Posterior cingulate gyrus (tissue), 11 donors: ENCODE data around the gene PHLDB2.

Experiments
- DNase-seq, 10 donors: peaks; one replicate each; pipeline versions ENCODE4 v3.0.0 to v3.0.0-alpha.2; 2020 to 2021; ENCODE audit warnings: mixed read lengths in 3 of 10
- intact Hi-C: fragments of 100-400 bp; cut with DNase I; formaldehyde crosslinking; loops from one replicate; pipeline ENCODE4 v1.15.1; 2023

PHLDB2 gene

DNA sequence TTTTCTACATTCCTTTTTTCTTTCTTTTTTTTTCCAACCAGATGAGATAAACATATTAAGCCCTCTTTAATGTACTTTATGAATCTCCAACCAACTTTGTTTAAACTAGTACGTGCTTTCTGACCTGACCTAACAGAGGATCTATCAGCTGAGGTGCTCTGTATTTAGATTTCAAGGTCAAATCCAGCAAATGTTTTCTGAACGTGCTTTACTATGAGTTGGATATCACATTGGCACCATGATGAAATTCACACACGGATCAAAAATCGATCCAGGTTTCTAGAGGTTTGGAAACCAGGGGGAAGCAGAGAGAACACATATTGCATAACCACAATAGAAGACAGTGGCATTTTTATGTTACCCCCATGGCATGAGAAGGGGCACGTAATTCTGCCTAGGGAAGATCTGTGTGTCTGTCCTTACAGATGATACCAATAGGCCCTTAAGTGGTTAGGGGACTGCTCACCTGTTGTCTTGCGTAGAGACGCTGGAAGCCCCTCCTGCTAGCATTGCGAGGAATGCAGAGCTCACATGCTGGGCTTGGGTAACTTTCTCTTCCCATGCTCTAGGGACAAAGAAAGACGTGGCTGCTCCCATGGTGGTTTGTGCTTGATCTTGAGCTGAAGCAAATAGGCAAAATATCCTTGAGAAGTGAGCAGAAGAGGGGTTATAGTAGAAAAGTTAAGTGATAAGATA lies 60.5 kb downstream of the PHLDB2 start:
- intact Hi-C loops = no loop called here
- no peak for DNase-seq

DNA sequence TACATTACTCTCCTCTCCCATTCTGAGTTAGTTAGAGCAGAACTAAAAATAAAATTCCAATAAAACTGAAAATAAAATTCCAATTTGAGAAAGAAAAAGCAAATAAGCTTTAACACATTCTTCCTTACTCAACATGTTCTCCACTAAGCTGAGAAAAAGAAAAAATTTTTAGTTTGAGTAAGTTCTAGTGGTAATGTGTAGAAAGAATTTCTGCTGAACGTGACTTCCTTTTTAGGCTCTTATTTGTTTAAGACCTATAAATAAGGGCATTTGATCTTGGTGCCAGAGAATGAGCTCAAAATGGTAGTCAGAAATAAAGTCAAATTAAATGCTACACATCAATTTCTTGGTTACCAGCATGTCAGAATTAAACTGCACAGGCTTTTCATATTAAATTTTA lies 62.1 kb downstream of the PHLDB2 start:
- intact Hi-C loops = no loop called here
- no peak for DNase-seq

DNA sequence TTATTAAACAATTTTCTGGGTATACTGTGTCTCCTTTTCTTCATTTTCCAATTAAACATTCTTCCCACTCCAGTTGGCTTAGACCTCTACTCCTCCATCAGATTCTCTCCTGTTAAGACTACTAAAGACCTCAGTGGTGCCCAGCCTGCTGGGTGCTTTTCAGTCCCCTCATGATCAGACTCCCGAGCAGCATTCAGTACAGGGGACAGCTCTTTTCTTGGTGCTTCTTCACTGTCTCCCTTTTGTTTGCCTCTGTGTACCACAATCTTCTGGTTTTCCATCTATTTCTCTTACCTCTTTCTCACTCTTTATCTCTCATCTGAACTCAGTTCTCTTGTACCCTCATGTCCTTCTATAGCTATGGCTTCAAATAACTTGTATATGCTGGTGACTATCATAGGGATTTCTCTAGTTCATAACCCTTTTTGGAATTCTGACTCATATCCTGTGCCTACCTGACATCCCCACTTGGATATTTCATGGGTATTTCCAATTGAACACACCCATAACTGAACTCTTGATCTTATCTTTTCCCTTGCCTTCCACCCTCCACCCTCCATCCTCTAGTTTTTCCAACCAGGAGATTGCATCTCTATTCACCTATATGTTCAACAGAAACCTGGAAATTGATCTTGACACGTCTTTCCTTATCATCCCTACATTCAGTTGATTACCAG lies 64.2 kb downstream of the PHLDB2 start:
- intact Hi-C loops = no loop called here
- DNase-seq = no peak

DNA sequence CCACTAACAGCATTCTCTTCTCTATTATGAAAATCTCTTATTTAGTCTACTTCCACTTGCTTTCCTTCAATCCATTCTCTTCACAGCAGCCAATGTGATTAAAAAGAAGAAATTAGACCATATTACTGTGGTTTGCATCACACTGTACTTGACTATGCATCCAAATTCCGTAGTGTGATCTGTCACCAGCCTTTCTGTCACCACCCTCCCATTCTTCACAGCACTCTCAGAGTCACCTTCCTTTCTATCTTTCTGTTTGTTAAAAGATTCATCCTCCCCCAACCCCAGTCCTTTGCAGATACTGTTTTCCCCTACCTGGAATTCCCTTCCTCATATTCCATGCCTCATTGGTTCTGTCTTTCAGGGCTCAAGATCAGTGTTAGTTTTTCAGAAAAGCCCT lies 64.7 kb downstream of the PHLDB2 start:
- DNase-seq = no peak
- intact Hi-C loops = no loop called here

DNA sequence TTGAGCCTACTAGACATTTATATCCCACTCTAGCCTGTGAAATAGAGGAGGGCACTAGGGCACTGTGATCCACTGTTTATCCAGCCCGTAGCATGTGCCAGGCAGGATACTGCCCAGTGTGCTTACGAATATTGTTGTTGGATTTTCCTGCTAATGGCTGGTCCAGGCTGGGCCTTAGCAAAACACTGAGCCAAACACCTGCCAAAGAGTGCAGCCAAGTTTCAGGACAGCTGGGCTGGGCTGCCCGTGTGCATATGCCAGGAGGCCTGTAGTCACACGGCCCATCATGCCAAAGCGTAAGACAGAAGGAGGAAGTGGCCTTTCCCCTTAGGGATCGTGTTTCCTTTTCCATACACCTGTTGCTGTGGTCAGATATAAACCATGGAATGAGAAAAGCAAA lies 65.2 kb downstream of the PHLDB2 start:
- intact Hi-C loops = no loop called here
- peak in 1 of 10 donors; percentile 47 for DNase-seq

GRCh38 chr3:111926266-111926676 lies 67.2 kb downstream of the PHLDB2 start:
- DNase-seq = no peak
- intact Hi-C loops = no loop called here

- intact Hi-C loops = no loop called here
- no peak for DNase-seq
Observed at GRCh38 chr3:111928613-111929012, 69.5 kb downstream of the PHLDB2 start.

DNA sequence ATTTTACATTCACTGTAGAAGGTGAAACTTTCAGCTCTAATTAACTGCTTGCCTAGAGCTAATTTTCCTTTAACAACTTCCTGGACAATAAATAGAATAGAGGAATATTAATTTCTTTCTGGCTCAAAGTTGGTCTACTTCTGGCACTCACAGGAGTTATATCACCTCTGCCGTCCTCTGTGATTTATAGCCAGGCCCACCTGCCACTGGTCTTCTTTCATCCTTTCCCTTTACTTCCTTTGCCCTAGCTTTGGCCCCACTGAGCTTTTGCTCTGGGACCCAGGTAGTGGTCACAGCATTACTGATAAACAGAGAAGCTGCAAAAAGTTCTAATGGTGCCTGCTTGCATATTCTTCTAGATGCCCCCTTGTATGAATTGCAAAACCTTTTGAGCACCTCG lies 70.4 kb downstream of the PHLDB2 start:
- intact Hi-C loops = no loop called here
- no peak for DNase-seq

GRCh38 chr3:111932946-111933345 lies 73.9 kb downstream of the PHLDB2 start:
- intact Hi-C loops = no loop called here
- DNase-seq = no peak

GRCh38 chr3:111936191-111936841 lies 77.3 kb downstream of the PHLDB2 start:
- intact Hi-C loops = no loop called here
- DNase-seq = no peak

DNA sequence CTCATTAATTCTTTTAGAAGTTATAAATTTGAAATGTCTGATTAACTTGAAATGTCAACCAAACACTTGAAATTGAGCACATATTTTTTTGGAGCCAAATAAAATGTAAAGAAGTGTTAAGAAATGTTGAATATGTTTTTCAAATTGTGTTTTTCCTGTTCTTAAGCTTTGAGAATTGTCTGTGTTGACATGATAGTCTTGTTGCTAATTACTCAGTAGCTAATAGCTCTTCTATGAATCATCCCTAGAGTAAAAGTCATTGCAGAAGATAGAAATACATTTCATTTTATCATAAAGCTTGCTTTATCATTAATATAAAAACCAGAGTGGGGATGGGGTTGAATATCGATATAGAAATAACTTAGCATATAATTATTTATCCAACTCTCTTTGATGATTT lies 77.9 kb downstream of the PHLDB2 start:
- intact Hi-C loops = no loop called here
- no peak for DNase-seq

GRCh38 chr3:111937871-111938270 lies 78.8 kb downstream of the PHLDB2 start:
- no peak for DNase-seq
- intact Hi-C loops = no loop called here

GRCh38 chr3:111939873-111940272 lies 80.8 kb downstream of the PHLDB2 start:
- DNase-seq = no peak
- intact Hi-C loops = no loop called here

- DNase-seq = no peak
- intact Hi-C loops = no loop called here
Observed at GRCh38 chr3:111943533-111943932, 84.5 kb downstream of the PHLDB2 start.

GRCh38 chr3:111944372-111944771 lies 85.3 kb downstream of the PHLDB2 start:
- no peak for DNase-seq
- intact Hi-C loops = no loop called here

GRCh38 chr3:111947231-111947630 lies 88.2 kb downstream of the PHLDB2 start:
- intact Hi-C loops = no loop called here
- DNase-seq = no peak

- intact Hi-C loops = no loop called here
- DNase-seq = no peak
Observed at GRCh38 chr3:111948786-111949185, 89.7 kb downstream of the PHLDB2 start.

DNA sequence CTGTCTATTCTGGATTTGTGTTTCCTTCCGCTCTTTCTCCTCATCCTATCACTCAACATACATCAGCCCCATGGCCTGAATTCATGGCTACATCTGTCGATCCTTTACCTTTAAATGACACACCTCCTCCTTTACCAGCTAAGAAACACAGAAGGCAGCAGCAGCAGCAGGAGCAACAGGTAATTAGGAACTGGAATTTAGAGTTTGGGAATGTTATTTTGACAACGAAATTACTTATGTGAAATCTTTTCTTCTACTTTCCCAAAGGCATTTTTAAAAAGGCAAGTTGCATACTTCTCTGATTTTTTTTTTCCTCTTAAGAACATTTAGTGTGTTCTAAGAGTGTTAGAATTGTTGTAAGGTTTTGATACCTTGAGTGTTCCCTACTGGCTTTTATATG lies 90.6 kb downstream of the PHLDB2 start:
- no peak for DNase-seq
- intact Hi-C loops = no loop called here

- intact Hi-C loops = no loop called here
- no peak for DNase-seq
Observed at GRCh38 chr3:111951032-111951431, 92.0 kb downstream of the PHLDB2 start.

DNA sequence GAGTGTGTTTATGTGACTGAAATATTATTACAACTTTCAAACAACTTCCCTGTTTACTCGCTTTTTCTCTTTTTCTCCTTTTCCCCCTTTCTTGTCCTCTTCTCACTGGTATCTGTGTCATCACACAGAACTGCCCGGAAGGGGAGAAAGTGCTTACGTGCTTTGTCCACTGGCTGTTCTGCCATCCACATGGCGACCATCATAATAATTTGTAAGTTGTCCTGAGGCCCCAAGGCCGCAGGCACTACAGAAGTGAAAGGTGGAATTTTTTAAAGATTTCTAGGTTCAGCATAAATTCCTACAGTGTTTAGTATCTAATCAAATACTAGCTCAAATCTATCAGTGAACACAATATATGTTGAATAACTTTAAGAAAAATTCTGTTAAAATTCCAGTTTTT lies 93.0 kb downstream of the PHLDB2 start:
- intact Hi-C loops = no loop called here
- no peak for DNase-seq

GRCh38 chr3:111952866-111953450 lies 93.9 kb downstream of the PHLDB2 start:
- intact Hi-C loops = no loop called here
- no peak for DNase-seq
